Nephron (organoid): ENCODE results near the gene MT1HL1.
A peak's percentile ranks its signal among the peaks of the same experiment; 100 is the strongest.

Experiments
- H3K27ac Mint-ChIP-seq, 3 experiments: 2 replicates each; pipeline ENCODE4 v1.8.0; 2020; ENCODE audit warnings: mixed read lengths in 3 of 3, mild to moderate bottlenecking in 2 of 3, moderate library complexity in 1 of 3
- H3K27me3 Mint-ChIP-seq: 2 replicates; pipeline ENCODE4 v1.8.0; 2021; ENCODE audit warnings: low read depth, mild to moderate bottlenecking, moderate library complexity, mixed read lengths
- H3K36me3 Mint-ChIP-seq: 2 replicates; pipeline ENCODE4 v1.8.0; 2020; ENCODE audit warnings: low read depth, mixed read lengths
- H3K4me1 Mint-ChIP-seq: 2 replicates; pipeline ENCODE4 v1.8.0; 2020; ENCODE audit warnings: mixed read lengths
- H3K4me3 Mint-ChIP-seq, 3 experiments: 2 replicates each; pipeline ENCODE4 v1.8.0; 2020; ENCODE audit warnings: mild to moderate bottlenecking in 3 of 3, mixed read lengths in 3 of 3, moderate library complexity in 2 of 3
- H3K9me3 Mint-ChIP-seq: 2 replicates; pipeline ENCODE4 v1.8.0; 2020; ENCODE audit warnings: mixed read lengths
- CTCF ChIP-seq, 3 experiments: fragments of 200-600 bp; sonication (generic); IDR thresholded peaks; one replicate each; pipeline ENCODE4 v1.5.0; 2021; ENCODE audit warnings: antibody characterized with exemption in 3 of 3; ENCODE audit not compliant: unreplicated experiment in 3 of 3

MT1HL1 gene

GRCh38 chr1:237004116-237004515 lies at the start of gene MT1HL1:
TSS of gene MT1HL1 (minus strand) at chr1:237004441. CDS start at chr1:237004372, 69 bp downstream.
- TF ChIP-seq CTCF (IDR thresholded peaks at IDR 0.05; ENCODE audit: unreplicated experiment in 3 of 3): no peak
- H3K36me3 Mint-ChIP-seq: no peaks in the 10 kb centered on the region
- H3K27ac Mint-ChIP-seq: no peak within 1 kb of the TSS
- no peaks in the 10 kb centered on the region for H3K9me3 Mint-ChIP-seq
- no peaks in the 10 kb centered on the region for H3K4me1 Mint-ChIP-seq
- peaks cover 4% of the 10 kb centered on the region for H3K27me3 Mint-ChIP-seq
- H3K4me3 Mint-ChIP-seq: no peak within 1 kb of the TSS

- Mint-ChIP-seq H3K27me3 (peaks cover 26% of the 10 kb centered on the region), H3K4me1 (no peaks in the 10 kb centered on the region), H3K36me3 (no peaks in the 10 kb centered on the region), H3K27ac (no peak overlapping the region), H3K4me3 (no peak overlapping the region), H3K9me3 (no peaks in the 10 kb centered on the region)
- TF ChIP-seq CTCF (IDR thresholded peaks at IDR 0.05; ENCODE audit: unreplicated experiment in 3 of 3): no peak
Observed at GRCh38 chr1:237050915-237051314, 46.7 kb upstream of the MT1HL1 start.

- H3K36me3 Mint-ChIP-seq: no peaks in the 10 kb centered on the region
- no peak for TF ChIP-seq CTCF (IDR thresholded peaks at IDR 0.05; ENCODE audit: unreplicated experiment in 3 of 3)
- H3K27ac Mint-ChIP-seq: no peak overlapping the region
- no peaks in the 10 kb centered on the region for H3K9me3 Mint-ChIP-seq
- no peak overlapping the region for H3K4me3 Mint-ChIP-seq
- peaks cover 3% of the 10 kb centered on the region for H3K4me1 Mint-ChIP-seq
- H3K27me3 Mint-ChIP-seq: peaks cover 21% of the 10 kb centered on the region
Observed at GRCh38 chr1:237050185-237050584, 45.9 kb upstream of the MT1HL1 start.

- H3K27ac Mint-ChIP-seq: no peak overlapping the region
- H3K9me3 Mint-ChIP-seq: no peaks in the 10 kb centered on the region
- no peaks in the 10 kb centered on the region for H3K36me3 Mint-ChIP-seq
- peaks cover 13% of the 10 kb centered on the region for H3K27me3 Mint-ChIP-seq
- no peak for TF ChIP-seq CTCF (IDR thresholded peaks at IDR 0.05; ENCODE audit: unreplicated experiment in 3 of 3)
- peaks cover 8% of the 10 kb centered on the region for H3K4me1 Mint-ChIP-seq
- H3K4me3 Mint-ChIP-seq: no peak overlapping the region
Observed at GRCh38 chr1:237048803-237049202, 44.6 kb upstream of the MT1HL1 start.

- no peaks in the 10 kb centered on the region for H3K9me3 Mint-ChIP-seq
- no peaks in the 10 kb centered on the region for H3K36me3 Mint-ChIP-seq
- peak overlapping the region in 2 of 3 experiments; percentile 5 to 37 for H3K4me3 Mint-ChIP-seq
- peaks cover 20% of the 10 kb centered on the region for H3K4me1 Mint-ChIP-seq
- no peak for TF ChIP-seq CTCF (IDR thresholded peaks at IDR 0.05; ENCODE audit: unreplicated experiment in 3 of 3)
- no peak overlapping the region for H3K27ac Mint-ChIP-seq
- peaks cover 20% of the 10 kb centered on the region for H3K27me3 Mint-ChIP-seq
Observed at GRCh38 chr1:237045278-237046016, 41.2 kb upstream of the MT1HL1 start.
